K562 (cell line): Measurements from ENCODE around the gene TRAPPC2L. TPM values are rescaled to one million over a fixed set of nuclear protein-coding genes. Genes with fewer than 3 reads are reported as not detected.

Experiments
- ATAC-seq: fragments of 200-7000 bp; cut with Tn5 transposase; 3 replicates; pipeline ENCODE4 v1.9.1; 2020; ENCODE audit warnings: moderate library complexity
- BruUV-seq: library from RNA; stranded (reverse); fragments of 400-500 nt; replicated peaks from 2 replicates; lab custom pipeline; 2021; lab: Mats Ljungman, UMichigan
- CTCF ChIA-PET: fragments of 300-600 bp; formaldehyde crosslinking; extraction: SDS; loops from one replicate; lab custom pipeline; 2021; ENCODE audit warnings: low intra/inter-chr PET ratio; lab: Yijun Ruan, JAX
- POLR2A ChIA-PET: fragments of 300-600, 350-650 bp; sonication (Branson Sonifier 250); formaldehyde crosslinking; extraction: SDS; loops from one replicate; lab custom pipeline; 2021; ENCODE audit warnings: antibody characterized with exemption, inconsistent platforms; lab: Yijun Ruan, JAX
- DNase-seq, 4 experiments: peaks; one replicate each; pipeline versions ENCODE4 v3.0.0 to v3.0.0-alpha.2; 2011 to 2018; ENCODE audit warnings: low spot score in 3 of 4, mixed read lengths in 3 of 4; ENCODE audit errors: extremely low read depth in 1 of 4
- FAIRE-seq: peaks from 2 replicates; lab custom pipeline; 2011; peaks lifted over from hg19 to GRCh38; lab: Jason Lieb, UNC
- H2AFZ ChIP-seq: 2 replicates; pipeline ENCODE4 v1.6.0; 2011; ENCODE audit warnings: low read depth, low read length, control low read depth, inconsistent platforms
- H3K27ac ChIP-seq: fragments of 200-600 bp; 3 replicates; pipeline ENCODE4 v1.8.0; 2011; ENCODE audit warnings: low read depth, mild to moderate bottlenecking, control low read depth, inconsistent platforms, low read length, moderate library complexity, mixed read lengths; ENCODE audit errors: extremely low read depth
- H3K27me3 ChIP-seq, 2 experiments: fragments of 300-600 bp in 1 of 2; 2 replicates in 1 of 2; 3 replicates in 1 of 2; pipeline versions ENCODE4 v1.6.0 to v1.8.0; 2011; ENCODE audit warnings: inconsistent platforms in 2 of 2, low read length in 2 of 2, mild to moderate bottlenecking in 1 of 2, mixed read lengths in 1 of 2, moderate library complexity in 1 of 2; ENCODE audit not compliant: control insufficient read depth in 2 of 2, insufficient read depth in 2 of 2
- H3K36me3 ChIP-seq: fragments of 300-600 bp; 3 replicates; pipeline ENCODE4 v1.8.0; 2011; ENCODE audit warnings: mild to moderate bottlenecking, low read length, inconsistent platforms; ENCODE audit not compliant: control insufficient read depth, insufficient read depth
- H3K4me1 ChIP-seq, 2 experiments: fragments of 200-600 bp in 1 of 2; replicated peaks in 1 of 2; 2 replicates in 1 of 2; 3 replicates in 1 of 2; pipeline versions ENCODE4 v1.5.1 to v1.8.0; 2011; ENCODE audit warnings: inconsistent platforms in 2 of 2, low read length in 2 of 2, mild to moderate bottlenecking in 1 of 2, mixed read lengths in 1 of 2, moderate library complexity in 1 of 2; ENCODE audit not compliant: control insufficient read depth in 2 of 2, insufficient read depth in 2 of 2
- H3K4me2 ChIP-seq: 2 replicates; pipeline ENCODE4 v1.6.1; 2011; ENCODE audit warnings: low read length, control low read depth, inconsistent platforms, mixed read lengths; ENCODE audit not compliant: insufficient read depth
- H3K4me3 ChIP-seq: fragments of 200-600 bp; sonication (generic), shearing (Covaris generic); 2 replicates; pipeline ENCODE4 v1.5.1; 2016; ENCODE audit warnings: control low read depth, inconsistent platforms
- H3K79me2 ChIP-seq: fragments of 200-600 bp; 3 replicates; pipeline ENCODE4 v1.8.0; 2011; ENCODE audit warnings: low read length, inconsistent platforms; ENCODE audit not compliant: control insufficient read depth, insufficient read depth
- H3K9ac ChIP-seq, 2 experiments: 2 replicates each; pipeline versions ENCODE4 v1.6.0 to v1.6.1; 2011; ENCODE audit warnings: low read depth in 2 of 2, low read length in 2 of 2, control low read depth in 1 of 2, inconsistent platforms in 1 of 2, mild to moderate bottlenecking in 1 of 2, mixed read lengths in 1 of 2; ENCODE audit not compliant: insufficient read depth in 1 of 2
- H3K9me1 ChIP-seq: one replicate; pipeline ENCODE4 v1.6.0; 2011; ENCODE audit warnings: inconsistent platforms, mild to moderate bottlenecking, low read length, moderate library complexity; ENCODE audit not compliant: control insufficient read depth, insufficient read depth
- H3K9me3 ChIP-seq: replicated peaks from 2 replicates; pipeline ENCODE4 v1.5.1; 2011; ENCODE audit warnings: low read depth, low read length, inconsistent platforms; ENCODE audit not compliant: control insufficient read depth, insufficient read depth
- H4K20me1 ChIP-seq: replicated peaks from 2 replicates; pipeline ENCODE4 v1.6.1; 2011; ENCODE audit warnings: low read length, inconsistent platforms, mixed read lengths; ENCODE audit not compliant: control insufficient read depth, insufficient read depth
- BRD9 ChIP-seq: fragments of 450-650 bp; IDR thresholded peaks from 2 replicates; pipeline ENCODE4 v1.6.1; 2018; ENCODE audit warnings: low read depth; ENCODE audit not compliant: partially characterized antibody
- DACH1 ChIP-seq: fragments of 450-650 bp; IDR thresholded peaks from 2 replicates; pipeline ENCODE4 v1.6.1; 2018; ENCODE audit not compliant: partially characterized antibody
- FOXJ3 ChIP-seq: sonication (generic); formaldehyde crosslinking; IDR thresholded peaks from 2 replicates; pipeline ENCODE4 v1.4.0; 2020; ENCODE audit warnings: mild to moderate bottlenecking, missing genetic modification reagents
- KAT8 ChIP-seq: fragments of 450-650 bp; IDR thresholded peaks from 2 replicates; pipeline ENCODE4 v1.6.1; 2016; ENCODE audit warnings: low read depth, mild to moderate bottlenecking
- MYNN ChIP-seq, 2 experiments: sonication (generic); formaldehyde crosslinking in 1 of 2; IDR thresholded peaks; 2 replicates each; pipeline versions ENCODE4 v1.5.0 to v1.6.1; 2016 to 2020; ENCODE audit warnings: antibody characterized with exemption in 1 of 2, missing genetic modification reagents in 1 of 2
- PML ChIP-seq: IDR thresholded peaks from 2 replicates; pipeline ENCODE4 v1.6.1; 2012; ENCODE audit warnings: low read length, inconsistent platforms
- POLR2A ChIP-seq: fragments of 450-650 bp; conservative IDR thresholded peaks from 2 replicates; pipeline ENCODE4 v1.6.1; 2016
- RBM14 ChIP-seq: fragments of 200-400 bp; formaldehyde crosslinking; IDR thresholded peaks from 2 replicates; pipeline ENCODE4 v1.6.1; 2018; ENCODE audit warnings: low read depth, mild to moderate bottlenecking, low read length, moderate library complexity, borderline replicate concordance; ENCODE audit not compliant: insufficient read depth
- RHOXF2B ChIP-seq: fragments of 250-450 bp; sonication (Bioruptor Pico); conservative IDR thresholded peaks from 2 replicates; pipeline ENCODE4 v1.5.1; 2021
- SNRNP70 ChIP-seq: fragments of 200-400 bp; formaldehyde crosslinking; optimal IDR thresholded peaks from 2 replicates; pipeline ENCODE3; 2017; ENCODE audit warnings: low read depth, low read length
- SRSF9 ChIP-seq: fragments of 200-400 bp; formaldehyde crosslinking; IDR thresholded peaks from 2 replicates; pipeline ENCODE4 v1.6.1; 2017; ENCODE audit warnings: low read depth, low read length, borderline replicate concordance
- TAF1 ChIP-seq: IDR thresholded peaks from 2 replicates; pipeline ENCODE4 v1.6.1; 2011; ENCODE audit warnings: mild to moderate bottlenecking, low read length, moderate library complexity; ENCODE audit not compliant: insufficient read depth, control insufficient read depth, severe bottlenecking; ENCODE audit errors: extremely low read depth
- ZNF830 ChIP-seq: fragments of 250-450 bp; sonication (Bioruptor Pico); IDR thresholded peaks from 2 replicates; pipeline ENCODE4 v1.5.0; 2021; ENCODE audit warnings: mild to moderate bottlenecking
- WGBS: fragments of 100-300 bp; shearing (Covaris generic); methylation state at CpG from one replicate; pipeline ENCODE4 v1.1.6; 2016; ENCODE audit warnings: low coverage, mixed read lengths; ENCODE audit not compliant: insufficient coverage; ENCODE audit errors: missing lambda C conversion rate; 5-methylcytosine and 5-hydroxymethylcytosine counted together
- in situ Hi-C: fragments of 300-500 bp; cut with MboI; formaldehyde crosslinking; loops from 4 replicates; pipeline ENCODE4 v1.15.0; 2018; ENCODE audit warnings: inconsistent platforms, mixed read lengths
- intact Hi-C: fragments of 100-400 bp; cut with micrococcal nuclease; formaldehyde crosslinking; loops from 2 replicates; pipeline ENCODE4 v1.14.2; 2022
- polyA plus RNA-seq, 8 experiments: library from polyadenylated mRNA; depleted of rRNA in 4 of 8; stranded (reverse) in 5 of 8; unstranded in 3 of 8; fragments of >200 nt; fragmentation: Nextera tagmentation in 2 of 8; fragmentation: Illumina TruSeq in 1 of 8; extraction: Ambion mirVana in 2 of 8; extraction: Trizol in 1 of 8; gene quantifications; 2 replicates each; pipeline versions ENCODE4 v1.2.1 to v1.2.3, GENCODE V29; 2011 to 2014; ENCODE audit warnings: inconsistent platforms in 1 of 8, missing spikeins in 1 of 8
- total RNA-seq, 7 experiments: library from RNA; depleted of rRNA in 6 of 7; stranded (reverse); fragments of >200 nt in 6 of 7; fragmentation: Illumina TruSeq in 2 of 7; extraction: Trizol in 2 of 7; gene quantifications; 2 replicates each; pipeline versions ENCODE4 v1.2.1 to v1.2.3, GENCODE V29; 2011 to 2021; ENCODE audit warnings: low replicate concordance in 1 of 7
- TF ChIP-seq, protein P1 (sequence below): sonication (generic); formaldehyde crosslinking; IDR thresholded peaks from 2 replicates; pipeline ENCODE4 v1.8.0; 2022; ENCODE audit warnings: mild to moderate bottlenecking, missing genetic modification reagents, borderline replicate concordance
- TF ChIP-seq, protein P2 (sequence below): fragments of 250-450 bp; sonication (Bioruptor Pico); IDR thresholded peaks from 2 replicates; pipeline ENCODE4 v1.4.0; 2020; ENCODE audit warnings: mild to moderate bottlenecking, moderate library complexity
- TF ChIP-seq, protein P3 (sequence below): IDR thresholded peaks from 2 replicates; pipeline ENCODE4 v1.6.1; 2011; ENCODE audit not compliant: insufficient read length; ENCODE audit errors: extremely low read depth

Gene TRAPPC2L
- total and polyA plus RNA-seq, 9 of the 15 experiments (the other 6 are each of a cell fraction or from before 2014, with no cell fraction given) = 60.4 to 398 (median 97.5) TPM

DNA sequence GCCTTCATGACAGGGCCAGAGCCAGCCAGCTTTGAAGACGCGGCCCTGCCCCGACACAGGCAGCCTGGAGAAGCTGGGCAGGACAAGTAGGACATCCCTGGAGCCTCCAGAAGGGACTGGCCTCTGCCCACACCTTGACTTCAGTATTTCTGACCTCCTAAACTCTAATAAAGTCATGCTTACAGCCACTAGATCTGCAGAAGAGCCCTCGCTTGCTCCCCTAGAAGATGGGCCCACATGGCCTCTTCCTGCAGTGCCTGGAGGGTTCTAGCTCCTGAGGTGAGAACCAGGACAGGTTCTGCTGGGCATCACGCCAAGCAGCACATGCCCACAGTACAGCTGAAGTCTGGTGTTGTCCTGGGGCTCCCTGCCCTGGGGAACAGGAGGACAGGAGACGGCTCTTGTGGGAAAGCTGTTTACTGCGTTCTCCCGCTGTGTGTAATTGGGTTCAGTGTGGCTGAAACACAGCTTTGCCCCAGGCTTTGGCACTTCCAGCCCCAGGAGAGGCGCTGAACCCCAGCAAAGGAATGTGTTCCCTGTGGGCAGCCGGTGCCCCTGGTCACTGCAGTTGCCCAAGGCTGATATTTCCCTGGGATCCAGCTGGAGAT lies 47.8 kb upstream of the TRAPPC2L start:
- H3K4me1 ChIP-seq = peaks cover 14 to 90% of the 10 kb centered on the region in 2 experiments
- DNase-seq (peak in 1 of 4 experiments; percentile 50), FAIRE-seq (peak; percentile 35), ATAC-seq (no peak)
- peak overlapping the region in 1 of 2 experiments; percentile 99; a peak in 3 of 4 replicates for H3K9ac ChIP-seq
- intact Hi-C loops (loop anchor here (10.0 kb wide), 1 partner anchor 756 kb away; the partner anchor contains the start of gene RPL13), in situ Hi-C loops (no loop called here)
- POLR2A ChIA-PET = interaction anchor here (0.6 to 6.1 kb wide), 12 partner anchors 9 to 372 kb away, joined by 3 to 50 read pairs (median 8); partner anchors contain the start of gene PIEZO1
- peaks cover 69% of the 10 kb centered on the region; the same call in 2 of the 3 replicates for H3K36me3 ChIP-seq
- peaks cover 34% of the 10 kb centered on the region; the same call in 1 of the 2 replicates for H4K20me1 ChIP-seq
- H3K4me3 ChIP-seq = peak overlapping the region; percentile 64; the same call in 1 of the 2 replicates
- 74% methylated on average over 10 of the region's 10 CpGs for WGBS
- H3K27me3 ChIP-seq = no peaks in the 10 kb centered on the region; a peak in 1 of 5 replicates
- H3K27ac ChIP-seq = peak overlapping the region; percentile 16; the same call in 2 of the 3 replicates
- peaks cover 67% of the 10 kb centered on the region for H3K79me2 ChIP-seq
- no peaks in the 10 kb centered on the region for H3K9me3 ChIP-seq
- no TSS peak for BruUV-seq
- CTCF ChIA-PET = no interaction called here
- no peak overlapping the region for H2AFZ ChIP-seq
- H3K4me2 ChIP-seq = peak overlapping the region; percentile 96; the same call in 1 of the 2 replicates
- H3K9me1 ChIP-seq = no peaks in the 10 kb centered on the region
- TF ChIP-seq TAF1 (no peak), MYNN (IDR thresholded peaks at IDR 0.05) (peak; percentile 6; the same call in 1 of the 2 replicates), MYNN (CRISPR knock-in tag; IDR thresholded peaks at IDR 0.05) (no peak), PML (no peak; the same call in none of the 2 replicates), KAT8 (no peak), RHOXF2B (CRISPR knock-in tag) (peak; percentile 25; the same call in 1 of the 2 replicates), BRD9 (no peak), FOXJ3 (CRISPR knock-in tag) (no peak), SNRNP70 (no peak), ZNF830 (CRISPR knock-in tag) (no peak), POLR2A (peak; percentile 68), SRSF9 (no peak), RBM14 (no peak), DACH1 (no peak)
- TF ChIP-seq, protein P1, sequence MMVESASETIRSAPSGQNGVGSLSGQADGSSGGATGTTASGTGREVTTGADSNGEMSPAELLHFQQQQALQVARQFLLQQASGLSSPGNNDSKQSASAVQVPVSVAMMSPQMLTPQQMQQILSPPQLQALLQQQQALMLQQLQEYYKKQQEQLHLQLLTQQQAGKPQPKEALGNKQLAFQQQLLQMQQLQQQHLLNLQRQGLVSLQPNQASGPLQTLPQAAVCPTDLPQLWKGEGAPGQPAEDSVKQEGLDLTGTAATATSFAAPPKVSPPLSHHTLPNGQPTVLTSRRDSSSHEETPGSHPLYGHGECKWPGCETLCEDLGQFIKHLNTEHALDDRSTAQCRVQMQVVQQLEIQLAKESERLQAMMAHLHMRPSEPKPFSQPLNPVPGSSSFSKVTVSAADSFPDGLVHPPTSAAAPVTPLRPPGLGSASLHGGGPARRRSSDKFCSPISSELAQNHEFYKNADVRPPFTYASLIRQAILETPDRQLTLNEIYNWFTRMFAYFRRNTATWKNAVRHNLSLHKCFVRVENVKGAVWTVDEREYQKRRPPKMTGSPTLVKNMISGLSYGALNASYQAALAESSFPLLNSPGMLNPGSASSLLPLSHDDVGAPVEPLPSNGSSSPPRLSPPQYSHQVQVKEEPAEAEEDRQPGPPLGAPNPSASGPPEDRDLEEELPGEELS (CRISPR knock-in tag) = 0 out of 2 replicates have a peak, but pooled peaks have one; percentile 31
- TF ChIP-seq, protein P2, sequence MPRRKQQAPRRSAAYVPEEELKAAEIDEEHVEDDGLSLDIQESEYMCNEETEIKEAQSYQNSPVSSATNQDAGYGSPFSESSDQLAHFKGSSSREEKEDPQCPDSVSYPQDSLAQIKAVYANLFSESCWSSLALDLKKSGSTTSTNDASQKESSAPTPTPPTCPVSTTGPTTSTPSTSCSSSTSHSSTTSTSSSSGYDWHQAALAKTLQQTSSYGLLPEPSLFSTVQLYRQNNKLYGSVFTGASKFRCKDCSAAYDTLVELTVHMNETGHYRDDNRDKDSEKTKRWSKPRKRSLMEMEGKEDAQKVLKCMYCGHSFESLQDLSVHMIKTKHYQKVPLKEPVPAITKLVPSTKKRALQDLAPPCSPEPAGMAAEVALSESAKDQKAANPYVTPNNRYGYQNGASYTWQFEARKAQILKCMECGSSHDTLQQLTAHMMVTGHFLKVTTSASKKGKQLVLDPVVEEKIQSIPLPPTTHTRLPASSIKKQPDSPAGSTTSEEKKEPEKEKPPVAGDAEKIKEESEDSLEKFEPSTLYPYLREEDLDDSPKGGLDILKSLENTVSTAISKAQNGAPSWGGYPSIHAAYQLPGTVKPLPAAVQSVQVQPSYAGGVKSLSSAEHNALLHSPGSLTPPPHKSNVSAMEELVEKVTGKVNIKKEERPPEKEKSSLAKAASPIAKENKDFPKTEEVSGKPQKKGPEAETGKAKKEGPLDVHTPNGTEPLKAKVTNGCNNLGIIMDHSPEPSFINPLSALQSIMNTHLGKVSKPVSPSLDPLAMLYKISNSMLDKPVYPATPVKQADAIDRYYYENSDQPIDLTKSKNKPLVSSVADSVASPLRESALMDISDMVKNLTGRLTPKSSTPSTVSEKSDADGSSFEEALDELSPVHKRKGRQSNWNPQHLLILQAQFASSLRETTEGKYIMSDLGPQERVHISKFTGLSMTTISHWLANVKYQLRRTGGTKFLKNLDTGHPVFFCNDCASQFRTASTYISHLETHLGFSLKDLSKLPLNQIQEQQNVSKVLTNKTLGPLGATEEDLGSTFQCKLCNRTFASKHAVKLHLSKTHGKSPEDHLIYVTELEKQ = no peak
- TF ChIP-seq, protein P3, sequence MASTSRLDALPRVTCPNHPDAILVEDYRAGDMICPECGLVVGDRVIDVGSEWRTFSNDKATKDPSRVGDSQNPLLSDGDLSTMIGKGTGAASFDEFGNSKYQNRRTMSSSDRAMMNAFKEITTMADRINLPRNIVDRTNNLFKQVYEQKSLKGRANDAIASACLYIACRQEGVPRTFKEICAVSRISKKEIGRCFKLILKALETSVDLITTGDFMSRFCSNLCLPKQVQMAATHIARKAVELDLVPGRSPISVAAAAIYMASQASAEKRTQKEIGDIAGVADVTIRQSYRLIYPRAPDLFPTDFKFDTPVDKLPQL = no peak
